CD1c-positive myeloid dendritic cell (primary cell): Measurements from ENCODE around the gene ZNF367.

Experiments used
- DNase-seq: peaks from one replicate; pipeline ENCODE4 v3.0.0-alpha.2; 2016; ENCODE audit errors: extremely low spot score

The ZNF367 gene

GRCh38 chr9:96418083-96418919 is at the start of gene ZNF367:
Gene ZNF367 (minus strand): TSS chr9:96418370. CDS start chr9:96418032, 338 bp downstream.
- peak; percentile 96 for DNase-seq

GRCh38 chr9:96467784-96468183 is 49.6 kb upstream of the ZNF367 start:
- DNase-seq: no peak

GRCh38 chr9:96464426-96464825 is 46.3 kb upstream of the ZNF367 start:
- no peak for DNase-seq

GRCh38 chr9:96462541-96462940 is 44.4 kb upstream of the ZNF367 start:
- no peak for DNase-seq

GRCh38 chr9:96461336-96461735 is 43.2 kb upstream of the ZNF367 start:
- no peak for DNase-seq

GRCh38 chr9:96460882-96461281 is 42.7 kb upstream of the ZNF367 start:
- DNase-seq: no peak

- no peak for DNase-seq
Observed at GRCh38 chr9:96460470-96460869, 42.3 kb upstream of the ZNF367 start.

GRCh38 chr9:96459268-96460007 is 41.3 kb upstream of the ZNF367 start:
- DNase-seq: no peak

GRCh38 chr9:96458226-96458625 is 40.1 kb upstream of the ZNF367 start:
- DNase-seq: no peak

- no peak for DNase-seq
Observed at GRCh38 chr9:96457266-96457665, 39.1 kb upstream of the ZNF367 start.

GRCh38 chr9:96453625-96454024 is 35.5 kb upstream of the ZNF367 start:
- no peak for DNase-seq

GRCh38 chr9:96450613-96451528 is 32.7 kb upstream of the ZNF367 start:
- peak; percentile 24 for DNase-seq

GRCh38 chr9:96449845-96450612 is 31.9 kb upstream of the ZNF367 start, which contains the start of gene HABP4:
Gene HABP4 (plus strand): TSS chr9:96450169. CDS start chr9:96450280, 111 bp downstream.
- peak; percentile 98 for DNase-seq

GRCh38 chr9:96449523-96449844 is 31.3 kb upstream of the ZNF367 start:
- DNase-seq: no peak

GRCh38 chr9:96448546-96449170 is 30.5 kb upstream of the ZNF367 start:
- no peak for DNase-seq

GRCh38 chr9:96447406-96447805 is 29.2 kb upstream of the ZNF367 start:
- no peak for DNase-seq

GRCh38 chr9:96442491-96442890 is 24.3 kb upstream of the ZNF367 start:
- DNase-seq: peak; percentile 36

- peak; percentile 59 for DNase-seq
Observed at GRCh38 chr9:96441798-96442445, 23.8 kb upstream of the ZNF367 start.

GRCh38 chr9:96440671-96441199 is 22.6 kb upstream of the ZNF367 start:
- DNase-seq: no peak

- DNase-seq: no peak
Observed at GRCh38 chr9:96437454-96437853, 19.3 kb upstream of the ZNF367 start.
